SK-N-SH treated with all-trans-retinoic acid at 6 μM for 48 hours (cell line): Measurements from ENCODE around the gene CEP152.

Experiments used
- ATAC-seq: fragments of 200-7000 bp; cut with Tn5 transposase; 3 replicates; pipeline ENCODE4 v1.9.1; 2020; ENCODE audit warnings: mild to moderate bottlenecking, moderate library complexity
- BACH2 ChIP-seq: fragments of 250-450 bp; sonication (Bioruptor Pico); IDR thresholded peaks from 2 replicates; pipeline ENCODE4 v1.9.0; 2021; ENCODE audit warnings: mild to moderate bottlenecking, borderline replicate concordance
- CSDC2 ChIP-seq: fragments of 250-450 bp; sonication (Bioruptor Pico); IDR thresholded peaks from 2 replicates; pipeline ENCODE4 v1.5.0; 2020; ENCODE audit warnings: mild to moderate bottlenecking, moderate library complexity
- CSRNP3 ChIP-seq: fragments of 250-450 bp; sonication (Bioruptor Pico); IDR thresholded peaks from 2 replicates; pipeline ENCODE4 v1.5.1; 2021; ENCODE audit warnings: mild to moderate bottlenecking, moderate library complexity
- ESRRG ChIP-seq: fragments of 250-450 bp; sonication (Bioruptor Pico); IDR thresholded peaks from 2 replicates; pipeline ENCODE4 v1.6.1; 2021; ENCODE audit warnings: mild to moderate bottlenecking
- GLIS3 ChIP-seq: fragments of 250-450 bp; sonication (Bioruptor Pico); IDR thresholded peaks from 2 replicates; pipeline ENCODE4 v1.5.0; 2020; ENCODE audit warnings: mild to moderate bottlenecking, moderate library complexity
- OSR1 ChIP-seq: fragments of 250-450 bp; sonication (Bioruptor Pico); IDR thresholded peaks from 2 replicates; pipeline ENCODE4 v1.8.0; 2022; ENCODE audit warnings: moderate library complexity, mild to moderate bottlenecking, inconsistent platforms
- POU6F1 ChIP-seq: fragments of 250-450 bp; sonication (Bioruptor Pico); IDR thresholded peaks from 2 replicates; pipeline ENCODE4 v1.8.0; 2021; ENCODE audit warnings: low read depth, mild to moderate bottlenecking, moderate library complexity, borderline replicate concordance
- RARB ChIP-seq: fragments of 250-450 bp; sonication (Bioruptor Pico); IDR thresholded peaks from 2 replicates; pipeline ENCODE4 v1.8.0; 2021; ENCODE audit warnings: mild to moderate bottlenecking, moderate library complexity
- SNAI2 ChIP-seq: fragments of 250-450 bp; sonication (Bioruptor Pico); IDR thresholded peaks from 2 replicates; pipeline ENCODE4 v1.5.0; 2020; ENCODE audit warnings: mild to moderate bottlenecking, moderate library complexity
- TOX ChIP-seq: fragments of 250-450 bp; sonication (Bioruptor Pico); IDR thresholded peaks from 2 replicates; pipeline ENCODE4 v1.8.0; 2021; ENCODE audit warnings: mild to moderate bottlenecking, moderate library complexity, borderline replicate concordance
- TSHZ2 ChIP-seq: fragments of 250-450 bp; sonication (Bioruptor Pico); IDR thresholded peaks from 2 replicates; pipeline ENCODE4 v1.5.0; 2020; ENCODE audit warnings: mild to moderate bottlenecking, moderate library complexity
- ZC3H10 ChIP-seq: fragments of 250-450 bp; sonication (Bioruptor Pico); IDR thresholded peaks from 2 replicates; pipeline ENCODE4 v1.5.1; 2021; ENCODE audit warnings: mild to moderate bottlenecking, moderate library complexity
- ZFP30 ChIP-seq: fragments of 450-650 bp; formaldehyde crosslinking; IDR thresholded peaks from 2 replicates; pipeline ENCODE4 v1.5.0; 2022; ENCODE audit warnings: mild to moderate bottlenecking, moderate library complexity
- ZNF565 ChIP-seq: fragments of 450-650 bp; formaldehyde crosslinking; conservative IDR thresholded peaks from 2 replicates; pipeline ENCODE4 v1.5.0; 2020; ENCODE audit warnings: low read depth, mild to moderate bottlenecking, moderate library complexity
- ZNF70 ChIP-seq: fragments of 450-650 bp; formaldehyde crosslinking; IDR thresholded peaks from 2 replicates; pipeline ENCODE4 v1.5.0; 2020; ENCODE audit warnings: mild to moderate bottlenecking, moderate library complexity
- ZNF8 ChIP-seq: fragments of 450-650 bp; formaldehyde crosslinking; IDR thresholded peaks from 2 replicates; pipeline ENCODE4 v1.5.0; 2020; ENCODE audit warnings: mild to moderate bottlenecking, moderate library complexity
- TF ChIP-seq, protein P1 (sequence below): fragments of 250-450 bp; sonication (Bioruptor Pico); IDR thresholded peaks from 2 replicates; pipeline ENCODE4 v1.5.1; 2020; ENCODE audit warnings: low read depth, mild to moderate bottlenecking, moderate library complexity
- TF ChIP-seq, protein P2 (sequence below): fragments of 250-450 bp; sonication (Bioruptor Pico); IDR thresholded peaks from 2 replicates; pipeline ENCODE4 v1.8.0; 2020; ENCODE audit warnings: mild to moderate bottlenecking, moderate library complexity, borderline replicate concordance

CEP152 gene

DNA sequence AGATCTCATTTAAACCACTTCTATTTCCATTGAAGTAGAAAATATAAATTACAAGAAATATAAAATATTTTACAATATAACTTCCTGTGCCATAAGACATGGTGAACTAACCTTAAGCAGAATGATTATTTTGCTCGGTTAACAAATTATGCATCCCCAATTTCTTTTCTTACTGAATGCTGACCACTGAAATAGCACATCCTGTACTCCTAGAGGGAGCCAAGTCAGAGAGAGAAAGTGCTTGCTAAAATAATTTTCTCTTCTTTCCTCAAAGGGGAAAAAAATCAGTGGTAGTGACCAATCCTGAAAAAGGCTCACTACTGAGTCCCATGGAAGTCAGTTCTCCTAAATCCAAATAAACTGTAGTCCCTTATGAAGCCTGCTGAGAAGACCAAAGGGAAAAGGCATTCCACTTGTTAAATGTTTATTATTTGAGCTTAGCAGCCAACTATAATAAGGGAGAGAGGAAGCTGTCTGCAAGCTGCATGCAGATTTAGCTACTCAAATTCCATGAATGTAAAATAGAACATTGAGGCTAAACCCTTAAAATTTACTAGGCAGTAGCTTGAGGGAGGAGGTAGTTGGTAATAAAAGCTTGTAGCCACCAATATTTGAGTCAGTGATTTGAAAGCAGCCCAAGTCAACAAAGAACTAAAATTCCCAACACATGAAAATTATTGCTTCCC is 33.1 kb downstream of the CEP152 start:
- no peak for ATAC-seq
- TF ChIP-seq RARB (CRISPR knock-in tag) = no peak
- TF ChIP-seq GLIS3 (CRISPR knock-in tag) = no peak
- TF ChIP-seq TSHZ2 = no peak
- TF ChIP-seq ESRRG (CRISPR knock-in tag) = no peak

DNA sequence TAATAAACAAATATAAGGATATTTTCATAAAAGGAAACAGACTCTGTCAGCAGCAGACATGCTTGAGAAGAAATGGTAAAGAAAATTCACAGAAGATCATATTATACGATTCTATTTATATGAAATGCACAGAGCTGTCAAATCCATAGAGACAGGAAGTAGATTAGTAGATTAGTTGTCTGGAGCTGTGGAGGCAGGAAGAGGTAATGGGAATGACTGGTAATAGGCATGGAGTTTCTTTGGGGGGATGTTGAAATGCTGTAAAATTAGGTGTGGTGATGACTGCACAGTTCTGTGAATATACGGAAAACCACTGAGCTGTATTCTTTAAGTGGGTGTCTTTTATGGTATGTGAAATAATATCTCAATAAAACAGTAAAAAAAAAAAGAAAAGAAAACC is 35.3 kb downstream of the CEP152 start:
- TF ChIP-seq SNAI2 (CRISPR knock-in tag) (no peak), ZC3H10 (CRISPR knock-in tag) (no peak), ZNF565 (no peak), TOX (CRISPR knock-in tag) (no peak), ZNF70 (CRISPR knock-in tag) (no peak), TSHZ2 (no peak), GLIS3 (CRISPR knock-in tag) (no peak), CSDC2 (CRISPR knock-in tag) (no peak), BACH2 (no peak), ESRRG (CRISPR knock-in tag) (no peak), POU6F1 (CRISPR knock-in tag) (no peak), RARB (CRISPR knock-in tag) (no peak), OSR1 (no peak), CSRNP3 (CRISPR knock-in tag) (no peak)
- TF ChIP-seq, protein P1, sequence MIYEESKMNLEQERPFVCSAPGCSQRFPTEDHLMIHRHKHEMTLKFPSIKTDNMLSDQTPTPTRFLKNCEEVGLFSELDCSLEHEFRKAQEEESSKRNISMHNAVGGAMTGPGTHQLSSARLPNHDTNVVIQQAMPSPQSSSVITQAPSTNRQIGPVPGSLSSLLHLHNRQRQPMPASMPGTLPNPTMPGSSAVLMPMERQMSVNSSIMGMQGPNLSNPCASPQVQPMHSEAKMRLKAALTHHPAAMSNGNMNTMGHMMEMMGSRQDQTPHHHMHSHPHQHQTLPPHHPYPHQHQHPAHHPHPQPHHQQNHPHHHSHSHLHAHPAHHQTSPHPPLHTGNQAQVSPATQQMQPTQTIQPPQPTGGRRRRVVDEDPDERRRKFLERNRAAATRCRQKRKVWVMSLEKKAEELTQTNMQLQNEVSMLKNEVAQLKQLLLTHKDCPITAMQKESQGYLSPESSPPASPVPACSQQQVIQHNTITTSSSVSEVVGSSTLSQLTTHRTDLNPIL = no peak
- TF ChIP-seq, protein P2, sequence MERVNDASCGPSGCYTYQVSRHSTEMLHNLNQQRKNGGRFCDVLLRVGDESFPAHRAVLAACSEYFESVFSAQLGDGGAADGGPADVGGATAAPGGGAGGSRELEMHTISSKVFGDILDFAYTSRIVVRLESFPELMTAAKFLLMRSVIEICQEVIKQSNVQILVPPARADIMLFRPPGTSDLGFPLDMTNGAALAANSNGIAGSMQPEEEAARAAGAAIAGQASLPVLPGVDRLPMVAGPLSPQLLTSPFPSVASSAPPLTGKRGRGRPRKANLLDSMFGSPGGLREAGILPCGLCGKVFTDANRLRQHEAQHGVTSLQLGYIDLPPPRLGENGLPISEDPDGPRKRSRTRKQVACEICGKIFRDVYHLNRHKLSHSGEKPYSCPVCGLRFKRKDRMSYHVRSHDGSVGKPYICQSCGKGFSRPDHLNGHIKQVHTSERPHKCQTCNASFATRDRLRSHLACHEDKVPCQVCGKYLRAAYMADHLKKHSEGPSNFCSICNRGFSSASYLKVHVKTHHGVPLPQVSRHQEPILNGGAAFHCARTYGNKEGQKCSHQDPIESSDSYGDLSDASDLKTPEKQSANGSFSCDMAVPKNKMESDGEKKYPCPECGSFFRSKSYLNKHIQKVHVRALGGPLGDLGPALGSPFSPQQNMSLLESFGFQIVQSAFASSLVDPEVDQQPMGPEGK (CRISPR knock-in tag) = no peak
- no peak for ATAC-seq

- TF ChIP-seq SNAI2 (CRISPR knock-in tag) (no peak), TSHZ2 (no peak), BACH2 (no peak), CSRNP3 (CRISPR knock-in tag) (no peak), ZNF70 (CRISPR knock-in tag) (no peak), POU6F1 (CRISPR knock-in tag) (no peak), ZFP30 (no peak), ZNF8 (CRISPR knock-in tag) (no peak)
- ATAC-seq = no peak
These were observed 36.4 kb downstream of the CEP152 start for GRCh38 chr15:48774484-48774883.
